CD4-positive, alpha-beta memory T cell (primary cell): Measurements from ENCODE around the gene FBXL15. TPM values are rescaled to one million over a fixed set of nuclear protein-coding genes. Genes with fewer than 3 reads are reported as not detected.

ENCODE experiments used
- CTCF ChIA-PET: fragments of 350-600 bp; sonication (Branson Sonifier 250); formaldehyde crosslinking; loops from one replicate; lab custom pipeline; 2021; ENCODE audit warnings: inconsistent platforms; ENCODE audit not compliant: partially characterized antibody; lab: Charles Lee
- POLR2A ChIA-PET: fragments of 350-600 bp; sonication (Branson Sonifier 250); formaldehyde crosslinking; loops from one replicate; lab custom pipeline; 2021; ENCODE audit not compliant: partially characterized antibody; lab: Charles Lee
- DNase-seq, 5 donors: peaks; one replicate each; pipeline versions ENCODE4 v3.0.0 to v3.0.0-alpha.2; 2020 to 2022; ENCODE audit warnings: mixed read lengths in 1 of 5
- H3K27ac ChIP-seq: one replicate; pipeline ENCODE4 v1.7.0; 2013; ENCODE audit warnings: low read depth, low read length
- H3K27me3 ChIP-seq: 2 replicates; pipeline ENCODE4 v1.7.0; 2013; ENCODE audit warnings: mild to moderate bottlenecking, low read length, moderate library complexity; ENCODE audit not compliant: insufficient read depth
- H3K36me3 ChIP-seq: 2 replicates; pipeline ENCODE4 v1.7.0; 2013; ENCODE audit warnings: mild to moderate bottlenecking, low read length, moderate library complexity; ENCODE audit not compliant: insufficient read depth
- H3K4me1 ChIP-seq: 2 replicates; pipeline ENCODE4 v1.7.0; 2013; ENCODE audit warnings: mild to moderate bottlenecking, low read length, moderate library complexity; ENCODE audit not compliant: insufficient read depth
- H3K4me3 ChIP-seq, 2 donors: one replicate each; pipeline ENCODE4 v1.7.0; 2013; ENCODE audit warnings: low read length in 2 of 2, mild to moderate bottlenecking in 1 of 2
- H3K9me3 ChIP-seq, 2 donors: one replicate each; pipeline ENCODE4 v1.7.0; 2013; ENCODE audit warnings: low read length in 2 of 2, control low read depth in 1 of 2; ENCODE audit not compliant: control insufficient read depth in 1 of 2
- H3K27ac Mint-ChIP-seq, 7 donors: one replicate each; pipeline ENCODE4 v1.8.0; 2020 to 2021; ENCODE audit warnings: mixed read lengths in 7 of 7, mild to moderate bottlenecking in 6 of 7, inconsistent platforms in 3 of 7, moderate library complexity in 3 of 7
- H3K27me3 Mint-ChIP-seq, 2 donors: one replicate each; pipeline ENCODE4 v1.8.0; 2020 to 2021; ENCODE audit warnings: mixed read lengths in 2 of 2
- H3K36me3 Mint-ChIP-seq, 2 donors: one replicate each; pipeline ENCODE4 v1.8.0; 2020 to 2021; ENCODE audit warnings: mixed read lengths in 2 of 2, inconsistent platforms in 1 of 2, mild to moderate bottlenecking in 1 of 2
- H3K4me1 Mint-ChIP-seq, 4 donors: one replicate each; pipeline ENCODE4 v1.8.0; 2020 to 2021; ENCODE audit warnings: mixed read lengths in 4 of 4, mild to moderate bottlenecking in 1 of 4
- H3K4me3 Mint-ChIP-seq, 8 donors: one replicate each; pipeline ENCODE4 v1.8.0; 2020 to 2021; ENCODE audit warnings: mixed read lengths in 8 of 8, mild to moderate bottlenecking in 7 of 8, moderate library complexity in 6 of 8, inconsistent platforms in 3 of 8
- H3K9me3 Mint-ChIP-seq, 8 donors: one replicate each; pipeline ENCODE4 v1.8.0; 2020 to 2021; ENCODE audit warnings: mixed read lengths in 8 of 8, mild to moderate bottlenecking in 5 of 8, inconsistent platforms in 3 of 8, moderate library complexity in 1 of 8
- intact Hi-C: fragments of 100-400 bp; cut with micrococcal nuclease; formaldehyde crosslinking; loops from one replicate; pipeline ENCODE4 v1.15.1; 2023
- polyA plus RNA-seq, 2 donors: library from polyadenylated mRNA; unstranded; fragments of 300-500 nt; fragmentation: Illumina TruSeq; gene quantifications; one replicate each; pipeline ENCODE4 v1.2.3, GENCODE V29; 2021
- total RNA-seq, 2 experiments: library from RNA; stranded (reverse); gene quantifications; one replicate each; pipeline ENCODE4 v1.2.3, GENCODE V29; 2021

The FBXL15 gene
- total and polyA plus RNA-seq, 4 experiments from 2014 or later: 21.1 to 44.5 (median 25.8) TPM

DNA sequence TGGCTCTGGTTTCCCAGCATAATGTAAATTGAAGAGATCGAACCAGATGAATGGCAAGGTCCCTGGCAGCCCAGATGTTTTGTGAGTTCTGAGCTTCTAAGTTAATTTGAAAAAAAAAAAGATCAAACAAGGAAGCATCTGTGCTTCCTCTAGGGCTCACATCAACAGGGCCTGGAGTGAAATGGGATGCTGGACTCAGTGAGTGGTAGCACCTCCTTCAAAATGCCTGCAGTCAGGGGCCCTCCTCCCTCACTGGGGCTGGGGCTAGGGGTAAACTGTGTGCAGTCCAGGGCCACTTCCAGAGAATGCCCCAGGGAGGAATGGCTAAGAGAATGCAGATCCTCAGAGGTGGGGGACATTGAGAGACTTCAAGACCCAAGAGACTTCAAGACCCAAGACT is 17.7 kb downstream of the FBXL15 start:
- POLR2A ChIA-PET: interaction anchor here (9.9 kb wide), 1 partner anchor 10 kb away, joined by 186 read pairs; the partner anchor contains the start of gene C10orf95
- peaks cover 25 to 50% (median 34%) of the 10 kb centered on the region in 4 donors for H3K4me1 Mint-ChIP-seq

DNA sequence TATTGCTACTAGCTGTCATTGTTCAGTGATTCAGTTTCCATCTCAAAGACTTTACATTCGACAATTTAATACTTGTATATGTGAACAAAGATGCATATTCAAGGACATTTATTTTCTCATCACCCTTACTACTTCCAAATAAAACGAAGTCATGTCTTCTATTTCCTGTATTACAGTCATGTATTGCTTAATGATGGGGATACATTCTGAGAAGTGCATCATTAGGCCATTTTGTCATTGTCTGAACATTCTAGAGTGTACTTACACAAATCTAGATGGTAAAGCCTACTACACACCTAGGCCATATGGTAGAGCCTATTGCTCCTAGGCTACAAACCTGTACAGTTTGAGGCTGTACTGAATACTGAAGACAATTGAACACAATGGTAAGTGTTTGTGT is 24.2 kb downstream of the FBXL15 start:
- DNase-seq: no peak
- no peak overlapping the region for H3K27ac ChIP-seq
- peaks cover 0 to 2% (median 0%) of the 10 kb centered on the region in 8 donors for H3K9me3 Mint-ChIP-seq
- H3K27me3 ChIP-seq: no peaks in the 10 kb centered on the region
- no peaks in the 10 kb centered on the region for H3K9me3 ChIP-seq
- intact Hi-C loops: no loop called here
- H3K36me3 Mint-ChIP-seq: peaks cover 0 to 1% of the 10 kb centered on the region in 2 donors
- POLR2A ChIA-PET: interaction anchor here (7.5 kb wide), 1 partner anchor 11 kb away, joined by 186 read pairs; the partner anchor contains the start of gene CUEDC2
- no peaks in the 10 kb centered on the region for H3K27me3 Mint-ChIP-seq
- no peak overlapping the region for H3K4me3 Mint-ChIP-seq
- peaks cover 3 to 14% (median 10%) of the 10 kb centered on the region in 4 donors for H3K4me1 Mint-ChIP-seq
- no peak overlapping the region for H3K4me3 ChIP-seq
- no peaks in the 10 kb centered on the region for H3K36me3 ChIP-seq
- H3K27ac Mint-ChIP-seq: no peak overlapping the region
- CTCF ChIA-PET: no interaction called here
- H3K4me1 ChIP-seq: peaks cover 5% of the 10 kb centered on the region

More for the DNA sequence above, 17.7 kb downstream of the FBXL15 start:
- Histone ChIP-seq H3K4me1 (peaks cover 46% of the 10 kb centered on the region), H3K27me3 (no peaks in the 10 kb centered on the region), H3K9me3 (no peaks in the 10 kb centered on the region), H3K36me3 (no peaks in the 10 kb centered on the region), H3K4me3 (no peak overlapping the region), H3K27ac (no peak overlapping the region)
- CTCF ChIA-PET: interaction anchor here (1.2 kb wide), 1 partner anchor 12 kb away, joined by 3 read pairs; no protein-coding TSS in a partner anchor
- intact Hi-C loops: no loop called here
- no peak for DNase-seq
- Mint-ChIP-seq H3K27ac (peak overlapping the region in 2 of 7 donors; percentile 80 to 87), H3K9me3 (peaks cover 0 to 4% (median 0%) of the 10 kb centered on the region in 8 donors), H3K4me3 (no peak overlapping the region), H3K36me3 (peaks cover 0 to 3% of the 10 kb centered on the region in 2 donors), H3K27me3 (no peaks in the 10 kb centered on the region)

DNA sequence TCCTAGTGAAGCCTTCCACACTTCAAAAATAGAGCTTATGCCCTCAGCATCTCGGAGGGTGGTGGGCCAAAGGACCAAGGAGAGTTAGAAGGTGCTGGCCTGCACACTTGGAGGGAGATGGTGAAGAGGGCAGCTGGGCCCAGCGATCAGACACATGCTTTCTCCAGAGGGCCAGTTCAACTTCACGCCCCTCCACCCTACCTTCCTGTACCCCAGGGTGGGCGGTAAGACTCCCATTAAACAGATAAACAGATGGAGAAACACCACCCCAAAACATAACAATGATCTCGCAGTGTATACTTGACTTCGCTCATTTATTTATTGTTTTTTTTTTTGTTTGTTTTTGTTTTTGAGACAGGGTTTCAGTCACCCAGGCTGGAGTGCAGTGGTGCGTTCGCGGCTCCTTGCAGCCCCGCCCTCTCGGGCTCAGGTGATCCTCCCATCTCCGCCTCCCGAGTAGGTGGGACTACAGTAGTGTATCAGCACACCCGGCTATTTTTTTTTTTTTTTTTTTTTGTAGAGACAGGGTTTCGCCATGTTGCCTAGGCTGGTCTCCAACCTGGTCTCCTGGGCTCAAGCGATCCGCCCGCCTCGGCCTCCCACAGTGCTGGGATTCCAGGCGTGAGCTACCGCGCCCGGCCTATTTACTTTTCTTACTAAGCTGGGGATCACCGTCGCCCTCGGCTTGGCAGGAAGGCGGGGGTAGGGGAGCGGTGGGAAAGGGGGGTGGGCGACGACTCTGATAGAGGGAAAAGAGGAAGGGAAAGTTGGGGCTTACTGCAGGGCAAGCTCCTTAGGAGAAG is 28.9 kb downstream of the FBXL15 start:
- Mint-ChIP-seq H3K4me1 (peaks cover 10 to 31% (median 22%) of the 10 kb centered on the region in 4 donors), H3K4me3 (peak overlapping the region; percentile 90 to 96 (median 94)), H3K27me3 (no peaks in the 10 kb centered on the region), H3K27ac (peak overlapping the region; percentile 81 to 97 (median 96)), H3K36me3 (peaks cover 4 to 18% of the 10 kb centered on the region in 2 donors), H3K9me3 (no peaks in the 10 kb centered on the region)
- intact Hi-C loops: loop anchor here (1.0 kb wide), 7 partner anchors 12 to 55 kb away; partner anchors contain the start of genes ACTR1A and CUEDC2
- ChIA-PET POLR2A (interaction anchor here (0.5 to 7.5 kb wide), 22 partner anchors 12 to 918 kb away, joined by 3 to 186 read pairs (median 10); partner anchors contain the start of genes ACTR1A, ARL3, CUEDC2 and FBXL15), CTCF (interaction anchor here (0.7 to 5.2 kb wide), 11 partner anchors 12 to 244 kb away, joined by 3 to 30 read pairs (median 17); partner anchors contain the start of genes ACTR1A, CUEDC2 and SUFU)
- Histone ChIP-seq H3K9me3 (no peaks in the 10 kb centered on the region), H3K4me1 (peaks cover 23% of the 10 kb centered on the region), H3K36me3 (peaks cover 5% of the 10 kb centered on the region), H3K4me3 (peak overlapping the region; percentile 96), H3K27me3 (no peaks in the 10 kb centered on the region), H3K27ac (peak overlapping the region; percentile 79)
- peak; percentile 80 to 91 (median 87) for DNase-seq

DNA sequence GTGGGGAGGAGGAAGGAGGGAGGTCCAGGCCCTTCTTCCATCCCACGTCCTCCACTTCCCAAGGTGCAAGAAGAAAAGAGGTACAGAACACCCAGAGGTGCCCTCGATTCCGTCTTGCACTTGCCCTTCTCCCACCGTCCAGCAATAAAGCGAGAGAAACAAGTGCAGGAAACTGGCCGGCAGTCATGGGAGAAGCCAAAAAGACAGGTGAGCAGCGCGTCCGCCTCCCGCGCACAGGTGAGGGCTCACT is 29.4 kb downstream of the FBXL15 start:
- Histone ChIP-seq H3K4me3 (peak overlapping the region; percentile 96), H3K27ac (peak overlapping the region; percentile 79), H3K36me3 (peaks cover 5% of the 10 kb centered on the region), H3K9me3 (no peaks in the 10 kb centered on the region), H3K27me3 (no peaks in the 10 kb centered on the region), H3K4me1 (peaks cover 23% of the 10 kb centered on the region)
- ChIA-PET CTCF (interaction anchor here (0.7 to 5.2 kb wide), 10 partner anchors 11 to 244 kb away, joined by 3 to 30 read pairs (median 18); partner anchors contain the start of genes ACTR1A, CUEDC2 and SUFU), POLR2A (interaction anchor here (0.5 to 7.5 kb wide), 26 partner anchors 11 to 918 kb away, joined by 3 to 186 read pairs (median 7); partner anchors contain the start of genes ACTR1A, ARL3, CUEDC2 and FBXL15)
- peak overlapping the region; percentile 81 to 97 (median 96) for H3K27ac Mint-ChIP-seq
- H3K4me3 Mint-ChIP-seq: peak overlapping the region; percentile 90 to 96 (median 94)
- peaks cover 10 to 31% (median 22%) of the 10 kb centered on the region in 4 donors for H3K4me1 Mint-ChIP-seq
- no peaks in the 10 kb centered on the region for H3K27me3 Mint-ChIP-seq
- no peaks in the 10 kb centered on the region for H3K9me3 Mint-ChIP-seq
- peaks cover 4 to 18% of the 10 kb centered on the region in 2 donors for H3K36me3 Mint-ChIP-seq
- no peak for DNase-seq
- intact Hi-C loops: loop anchor here (1.0 kb wide), 5 partner anchors 11 to 56 kb away; partner anchors contain the start of gene CUEDC2

DNA sequence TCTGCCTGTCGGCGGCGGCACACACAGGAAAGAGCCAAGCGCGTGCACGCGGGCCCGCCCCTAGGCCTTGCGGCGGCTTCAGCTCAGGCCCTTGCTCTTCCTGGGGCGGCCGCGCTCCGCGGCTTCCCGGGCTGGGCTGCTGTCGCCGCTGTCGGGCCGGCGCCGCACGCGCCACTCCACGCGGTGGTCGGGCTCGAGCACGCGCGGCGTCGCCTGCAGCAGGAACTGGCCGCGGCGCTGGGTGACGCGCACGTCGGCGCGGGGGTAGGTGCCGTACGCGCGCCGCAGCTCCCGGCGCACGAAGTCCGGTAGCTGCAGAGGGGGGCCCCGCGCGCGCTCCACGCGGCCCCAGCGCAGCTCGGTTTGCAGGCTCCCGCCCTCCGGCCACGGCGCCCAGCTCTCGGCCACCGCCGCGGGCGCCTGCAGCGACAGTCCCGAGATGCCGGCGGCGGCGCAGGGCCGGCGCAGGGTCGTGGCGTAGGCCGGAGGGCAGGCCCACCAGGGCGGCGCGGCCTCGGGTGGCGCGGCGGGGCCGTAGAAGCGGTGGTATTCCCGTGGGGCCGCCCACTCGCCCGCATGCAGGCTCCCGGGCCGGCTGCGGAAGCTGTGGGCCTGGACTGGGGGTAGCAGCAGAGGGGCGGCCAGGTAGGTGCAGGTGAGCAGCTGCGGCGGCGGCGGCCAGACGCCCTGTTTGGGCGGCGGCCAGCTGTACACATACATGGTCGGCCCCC is 29.9 kb downstream of the FBXL15 start:
- H3K27me3 ChIP-seq: no peaks in the 10 kb centered on the region
- POLR2A ChIA-PET: interaction anchor here (0.5 to 7.5 kb wide), 27 partner anchors 9 to 917 kb away, joined by 3 to 186 read pairs (median 7); partner anchors contain the start of genes ACTR1A, ARL3, CUEDC2 and FBXL15
- H3K27ac Mint-ChIP-seq: peak overlapping the region; percentile 81 to 97 (median 96)
- H3K4me1 Mint-ChIP-seq: peaks cover 10 to 31% (median 23%) of the 10 kb centered on the region in 4 donors
- H3K36me3 Mint-ChIP-seq: peaks cover 4 to 18% of the 10 kb centered on the region in 2 donors
- peak; percentile 93 to 96 (median 93) for DNase-seq
- H3K4me1 ChIP-seq: peaks cover 23% of the 10 kb centered on the region
- intact Hi-C loops: loop anchor here (1.0 kb wide), 5 partner anchors 11 to 56 kb away; partner anchors contain the start of gene CUEDC2
- peak overlapping the region; percentile 96 for H3K4me3 ChIP-seq
- peaks cover 5% of the 10 kb centered on the region for H3K36me3 ChIP-seq
- peak overlapping the region; percentile 90 to 96 (median 94) for H3K4me3 Mint-ChIP-seq
- no peaks in the 10 kb centered on the region for H3K9me3 ChIP-seq
- H3K27me3 Mint-ChIP-seq: no peaks in the 10 kb centered on the region
- H3K9me3 Mint-ChIP-seq: no peaks in the 10 kb centered on the region
- peak overlapping the region; percentile 79 for H3K27ac ChIP-seq
- CTCF ChIA-PET: interaction anchor here (0.7 to 5.2 kb wide), 14 partner anchors 11 to 243 kb away, joined by 3 to 30 read pairs (median 6); partner anchors contain the start of genes ACTR1A, CUEDC2, FBXL15 and SUFU

DNA sequence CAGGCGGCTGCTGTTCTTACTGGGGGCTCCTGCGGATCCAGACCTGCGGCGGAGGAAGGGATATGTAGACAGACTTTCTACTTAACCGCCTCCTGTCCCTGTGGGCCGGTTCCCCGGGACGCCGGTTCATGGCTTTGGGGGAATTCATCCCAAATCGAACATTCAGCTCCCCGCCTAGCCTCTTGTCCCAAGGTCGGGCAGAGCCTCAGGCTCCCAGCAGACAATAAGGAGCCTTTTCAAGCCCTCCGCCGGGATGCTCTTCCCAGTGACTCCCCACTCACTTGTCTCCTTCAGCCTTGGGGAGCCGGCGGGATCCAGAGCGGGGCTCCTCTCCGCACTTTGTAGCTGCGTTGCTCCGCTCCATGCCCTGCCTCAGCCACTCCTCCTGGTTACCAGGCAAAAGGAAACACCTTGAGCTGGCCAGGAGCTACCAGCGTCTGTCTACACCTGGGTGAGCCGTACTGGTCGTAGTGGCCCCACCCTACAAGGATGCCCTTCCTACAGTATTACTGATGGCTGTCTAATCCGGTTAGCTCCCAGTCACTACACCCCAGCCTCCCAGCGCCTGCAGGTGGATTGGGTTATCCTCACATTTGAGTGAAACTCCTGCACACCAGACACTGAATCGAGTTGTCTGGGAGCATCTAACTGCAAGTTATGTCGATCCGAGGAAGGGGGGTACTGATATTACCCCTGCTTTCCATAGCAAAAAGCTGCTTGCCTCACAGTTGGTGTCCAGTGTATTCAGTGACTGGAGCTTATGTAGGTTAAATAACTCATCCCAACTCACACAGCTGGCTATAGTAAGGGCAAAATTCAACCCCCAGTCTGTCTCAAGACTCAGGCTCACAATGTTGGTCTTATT is 30.7 kb downstream of the FBXL15 start, which contains the start of gene C10orf95:
Gene C10orf95, minus strand, starts transcription at position 439 of the 865 bp plus-strand sequence. CDS start 450 bp downstream, outside the sequence.
- Mint-ChIP-seq H3K36me3 (peaks cover 8 to 20% of the 10 kb centered on the region in 2 donors), H3K27ac (peak within 1 kb of the TSS; percentile 77 to 84 (median 81)), H3K4me3 (peak within 1 kb of the TSS; percentile 82 to 96 (median 88)), H3K4me1 (peaks cover 10 to 31% (median 23%) of the 10 kb centered on the region in 4 donors), H3K9me3 (no peaks in the 10 kb centered on the region), H3K27me3 (no peaks in the 10 kb centered on the region)
- H3K27me3 ChIP-seq: no peaks in the 10 kb centered on the region
- CTCF ChIA-PET: interaction anchor here (0.6 to 5.2 kb wide), 14 partner anchors 10 to 220 kb away, joined by 3 to 30 read pairs (median 6); partner anchors contain the start of genes ACTR1A, CUEDC2, FBXL15 and SUFU
- peaks cover 5% of the 10 kb centered on the region for H3K36me3 ChIP-seq
- POLR2A ChIA-PET: interaction anchor here (0.6 to 7.5 kb wide), 23 partner anchors 10 to 632 kb away, joined by 3 to 186 read pairs (median 8); partner anchors contain the start of genes ACTR1A, CUEDC2, FBXL15 and NFKB2
- no peak for DNase-seq
- H3K4me1 ChIP-seq: peaks cover 23% of the 10 kb centered on the region
- peak within 1 kb of the TSS; percentile 65 to 96 for H3K4me3 ChIP-seq
- intact Hi-C loops: no loop called here
- H3K9me3 ChIP-seq: no peaks in the 10 kb centered on the region
- peak within 1 kb of the TSS; percentile 79 for H3K27ac ChIP-seq
